ENCODE data around the gene BABAM2.
"Not testable (repeated sequence)": the region's sequence is repeated elsewhere in the genome, so short reads cannot be mapped to it uniquely, and the experiment has no call there.

The BABAM2 gene

DNA sequence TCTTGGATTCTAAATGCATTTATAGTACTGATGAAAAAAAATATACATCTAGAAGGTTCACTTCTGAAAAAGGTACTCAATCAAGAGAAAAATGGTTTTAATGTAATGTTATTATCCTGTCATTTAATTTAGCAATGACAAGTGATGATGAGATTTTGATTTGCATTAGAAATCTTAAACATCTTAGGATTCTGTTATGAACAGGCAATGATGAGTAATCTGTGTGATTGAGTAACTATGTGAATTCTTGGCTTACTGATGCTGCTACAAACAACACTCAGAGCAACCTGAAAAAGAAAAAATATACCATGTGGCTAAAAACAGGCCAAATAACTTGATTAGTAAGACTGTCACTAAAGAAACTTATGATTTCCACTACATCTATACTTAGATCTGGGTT, 30.4 kb upstream of the BABAM2 start:
- no peaks in the 10 kb centered on the region for H3K79me2 ChIP-seq (ENCODE audit: insufficient read depth, low read length)
- H3K9ac ChIP-seq (ENCODE audit: low read length), result no peak overlapping the region
- H3K36me3 ChIP-seq (ENCODE audit: low read length), result no peaks in the 10 kb centered on the region
- TF ChIP-seq, protein P1, sequence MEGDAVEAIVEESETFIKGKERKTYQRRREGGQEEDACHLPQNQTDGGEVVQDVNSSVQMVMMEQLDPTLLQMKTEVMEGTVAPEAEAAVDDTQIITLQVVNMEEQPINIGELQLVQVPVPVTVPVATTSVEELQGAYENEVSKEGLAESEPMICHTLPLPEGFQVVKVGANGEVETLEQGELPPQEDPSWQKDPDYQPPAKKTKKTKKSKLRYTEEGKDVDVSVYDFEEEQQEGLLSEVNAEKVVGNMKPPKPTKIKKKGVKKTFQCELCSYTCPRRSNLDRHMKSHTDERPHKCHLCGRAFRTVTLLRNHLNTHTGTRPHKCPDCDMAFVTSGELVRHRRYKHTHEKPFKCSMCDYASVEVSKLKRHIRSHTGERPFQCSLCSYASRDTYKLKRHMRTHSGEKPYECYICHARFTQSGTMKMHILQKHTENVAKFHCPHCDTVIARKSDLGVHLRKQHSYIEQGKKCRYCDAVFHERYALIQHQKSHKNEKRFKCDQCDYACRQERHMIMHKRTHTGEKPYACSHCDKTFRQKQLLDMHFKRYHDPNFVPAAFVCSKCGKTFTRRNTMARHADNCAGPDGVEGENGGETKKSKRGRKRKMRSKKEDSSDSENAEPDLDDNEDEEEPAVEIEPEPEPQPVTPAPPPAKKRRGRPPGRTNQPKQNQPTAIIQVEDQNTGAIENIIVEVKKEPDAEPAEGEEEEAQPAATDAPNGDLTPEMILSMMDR (IDR thresholded peaks at IDR 0.05; ENCODE audit: insufficient read depth, low read length, poor library complexity, severe bottlenecking), result no peak
- TF ChIP-seq EZH2phosphoT487 (conservative IDR thresholded peaks at IDR 0.05; ENCODE audit: low read length), result no peak
- H3K4me2 ChIP-seq (ENCODE audit: low read depth, low read length, poor library complexity, severe bottlenecking), result no peak overlapping the region
- H4K20me1 ChIP-seq (ENCODE audit: low read depth, low read length), result no peaks in the 10 kb centered on the region
- no peak overlapping the region for H3K27ac ChIP-seq (ENCODE audit: low read depth, low read length)
- H3F3A ChIP-seq (ENCODE audit: insufficient read depth), result no peaks in the 10 kb centered on the region
- H3K27me3 ChIP-seq (ENCODE audit: low read length), result no peaks in the 10 kb centered on the region
- no peaks in the 10 kb centered on the region for H3K9me2 ChIP-seq (replicated peaks; ENCODE audit: insufficient read depth, low read length)
- no peaks in the 10 kb centered on the region for H3K9me3 ChIP-seq (ENCODE audit: insufficient read depth, low read length)
- no peak overlapping the region for H3K4me3 ChIP-seq (ENCODE audit: insufficient read depth, low read length, poor library complexity, severe bottlenecking)
- no peak overlapping the region for H2AFZ ChIP-seq (ENCODE audit: low read depth, low read length, severe bottlenecking)

DNA sequence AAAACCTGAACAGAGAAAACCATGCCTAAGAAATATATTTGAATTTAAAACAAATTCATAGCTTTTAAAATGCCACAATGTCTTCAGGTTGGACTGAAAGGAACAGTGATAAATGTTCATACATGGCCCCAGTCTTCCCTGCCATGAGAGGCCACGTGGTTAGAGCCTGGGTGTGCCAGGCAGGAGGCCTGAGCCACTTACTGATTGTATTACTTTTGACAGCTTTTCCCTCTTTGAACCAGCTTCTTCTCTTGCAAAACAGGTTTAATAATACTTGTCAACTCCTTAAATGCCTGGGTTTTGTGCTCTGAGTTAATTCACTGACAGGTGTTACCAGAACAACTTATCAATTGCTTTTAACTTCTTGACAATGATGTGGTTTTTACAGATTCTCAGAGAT, 27.4 kb upstream of the BABAM2 start:
- Histone ChIP-seq H3K4me2 (ENCODE audit: low read depth, low read length, poor library complexity, severe bottlenecking) (no peak overlapping the region), H3K27ac (ENCODE audit: low read depth, low read length) (no peak overlapping the region), H3K9ac (ENCODE audit: low read length) (no peak overlapping the region), H3K36me3 (ENCODE audit: low read length) (no peaks in the 10 kb centered on the region), H3F3A (ENCODE audit: insufficient read depth) (no peaks in the 10 kb centered on the region), H3K9me3 (ENCODE audit: insufficient read depth, low read length) (no peaks in the 10 kb centered on the region), H4K20me1 (ENCODE audit: low read depth, low read length) (no peaks in the 10 kb centered on the region), H3K9me2 (replicated peaks; ENCODE audit: insufficient read depth, low read length) (no peaks in the 10 kb centered on the region), H3K79me2 (ENCODE audit: insufficient read depth, low read length) (no peaks in the 10 kb centered on the region), H2AFZ (ENCODE audit: low read depth, low read length, severe bottlenecking) (no peak overlapping the region), H3K27me3 (ENCODE audit: low read length) (no peaks in the 10 kb centered on the region), H3K4me3 (ENCODE audit: insufficient read depth, low read length, poor library complexity, severe bottlenecking) (no peak overlapping the region)
- no peak for TF ChIP-seq EZH2phosphoT487 (conservative IDR thresholded peaks at IDR 0.05; ENCODE audit: low read length)
- TF ChIP-seq, protein P1 (IDR thresholded peaks at IDR 0.05; ENCODE audit: insufficient read depth, low read length, poor library complexity, severe bottlenecking), result no peak

DNA sequence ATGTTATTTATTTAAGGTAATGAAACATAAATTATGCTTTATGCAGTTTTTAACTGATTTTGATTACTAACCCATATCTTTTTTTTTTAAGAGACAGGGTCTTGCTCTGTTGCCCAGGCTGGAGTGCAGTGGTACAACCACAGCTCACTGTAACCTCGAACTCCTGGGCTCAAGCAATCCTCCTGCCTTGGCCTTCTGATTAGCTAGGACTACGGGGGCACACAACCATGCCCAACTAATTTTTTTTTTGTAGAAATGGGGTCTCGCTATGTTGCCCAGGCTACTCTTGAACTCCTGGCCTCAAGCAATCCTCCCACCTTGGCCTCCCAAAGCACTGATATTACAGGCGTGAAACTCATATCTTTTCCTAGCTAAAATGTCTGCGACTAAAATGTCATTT, 26.6 kb upstream of the BABAM2 start:
- H3K4me2 ChIP-seq (ENCODE audit: low read depth, low read length, poor library complexity, severe bottlenecking); H2AFZ ChIP-seq (ENCODE audit: low read depth, low read length, severe bottlenecking); H3K9me2 ChIP-seq (replicated peaks; ENCODE audit: insufficient read depth, low read length); H3K27me3 ChIP-seq (ENCODE audit: low read length); H3F3A ChIP-seq (ENCODE audit: insufficient read depth); H3K4me3 ChIP-seq (ENCODE audit: insufficient read depth, low read length, poor library complexity, severe bottlenecking); H3K27ac ChIP-seq (ENCODE audit: low read depth, low read length); H4K20me1 ChIP-seq (ENCODE audit: low read depth, low read length); H3K9ac ChIP-seq (ENCODE audit: low read length); H3K79me2 ChIP-seq (ENCODE audit: insufficient read depth, low read length); H3K36me3 ChIP-seq (ENCODE audit: low read length); H3K9me3 ChIP-seq (ENCODE audit: insufficient read depth, low read length): not testable (repeated sequence)

DNA sequence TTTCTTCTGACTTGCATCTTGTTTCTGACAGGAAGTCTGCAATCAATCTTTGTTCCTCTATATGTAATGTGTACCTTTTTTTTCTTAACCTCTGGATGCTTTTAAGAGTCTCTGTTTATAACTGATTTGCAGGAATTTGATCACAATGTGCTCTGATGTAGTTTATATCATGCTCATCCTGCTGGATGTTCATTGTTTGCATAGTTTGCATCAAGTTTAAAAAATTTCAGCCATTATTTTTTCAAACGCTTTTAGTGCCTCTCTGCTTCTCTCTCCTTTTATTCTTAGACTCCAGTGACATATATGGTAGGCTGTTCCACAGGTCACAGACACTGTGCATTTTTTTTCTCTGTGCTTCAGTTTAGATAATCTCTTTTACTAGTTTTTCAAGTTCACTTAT, 24.3 kb upstream of the BABAM2 start:
- Histone ChIP-seq H3F3A (ENCODE audit: insufficient read depth) (no peaks in the 10 kb centered on the region), H2AFZ (ENCODE audit: low read depth, low read length, severe bottlenecking) (no peak overlapping the region), H3K9ac (ENCODE audit: low read length) (no peak overlapping the region), H3K79me2 (ENCODE audit: insufficient read depth, low read length) (no peaks in the 10 kb centered on the region), H3K27ac (ENCODE audit: low read depth, low read length) (no peak overlapping the region), H3K36me3 (ENCODE audit: low read length) (no peaks in the 10 kb centered on the region), H3K9me3 (ENCODE audit: insufficient read depth, low read length) (no peaks in the 10 kb centered on the region), H3K27me3 (ENCODE audit: low read length) (no peaks in the 10 kb centered on the region), H3K9me2 (replicated peaks; ENCODE audit: insufficient read depth, low read length) (no peaks in the 10 kb centered on the region), H3K4me3 (ENCODE audit: insufficient read depth, low read length, poor library complexity, severe bottlenecking) (no peak overlapping the region), H3K4me2 (ENCODE audit: low read depth, low read length, poor library complexity, severe bottlenecking) (no peak overlapping the region), H4K20me1 (ENCODE audit: low read depth, low read length) (no peaks in the 10 kb centered on the region)
- TF ChIP-seq, protein P1 (IDR thresholded peaks at IDR 0.05; ENCODE audit: insufficient read depth, low read length, poor library complexity, severe bottlenecking), result no peak
- no peak for TF ChIP-seq EZH2phosphoT487 (conservative IDR thresholded peaks at IDR 0.05; ENCODE audit: low read length)

All from SU-DHL-6 (cell line).